B cell (primary cell): ENCODE results near the gene PPEF2. TPM values are rescaled to one million over a fixed set of nuclear protein-coding genes. Genes with fewer than 3 reads are reported as not detected.

Source experiments
- ATAC-seq: fragments of 200-7000 bp; cut with Tn5 transposase; one replicate; pipeline ENCODE4 v1.10.0; 2021; ENCODE audit warnings: low read depth, mild to moderate bottlenecking, moderate number of reproducible peaks, moderate library complexity
- CTCF ChIA-PET: fragments of 350-600 bp; sonication (Branson Sonifier 250); formaldehyde crosslinking; loops from one replicate; lab custom pipeline; 2021; ENCODE audit warnings: antibody characterized with exemption, inconsistent platforms; lab: Charles Lee
- POLR2A ChIA-PET: fragments of 350-600 bp; sonication (Branson Sonifier 250); formaldehyde crosslinking; loops from one replicate; lab custom pipeline; 2021; ENCODE audit warnings: antibody characterized with exemption; lab: Charles Lee
- DNase-seq: peaks from one replicate; pipeline ENCODE4 v3.0.0; 2013
- H2AFZ ChIP-seq: 2 replicates; pipeline ENCODE4 v1.6.1; 2012; ENCODE audit warnings: mild to moderate bottlenecking, low read depth, low read length; ENCODE audit not compliant: insufficient read depth, poor library complexity, severe bottlenecking
- H3K27ac ChIP-seq, 2 donors: 1 replicate in 1 of 2; 2 replicates in 1 of 2; pipeline ENCODE4 v1.5.1; 2012 to 2013; ENCODE audit warnings: low read length in 2 of 2, mild to moderate bottlenecking in 2 of 2, moderate library complexity in 1 of 2
- H3K27me3 ChIP-seq, 4 experiments: fragments of 200-600 bp in 1 of 4; sonication (generic) in 1 of 4; replicated peaks in 1 of 4; 1 replicate in 2 of 4; 2 replicates in 2 of 4; pipeline versions ENCODE4 v1.6.1 to v1.7.0; 2013 to 2016; ENCODE audit warnings: low read length in 3 of 4, mild to moderate bottlenecking in 2 of 4, mixed read lengths in 1 of 4, moderate library complexity in 1 of 4; ENCODE audit not compliant: insufficient read depth in 4 of 4, control insufficient read depth in 3 of 4; ENCODE audit errors: control extremely low read depth in 1 of 4
- H3K36me3 ChIP-seq, 2 experiments: replicated peaks in 1 of 2; 1 replicate in 1 of 2; 2 replicates in 1 of 2; pipeline versions ENCODE4 v1.6.1 to v1.7.1; 2013; ENCODE audit warnings: low read length in 1 of 2; ENCODE audit not compliant: insufficient read depth in 2 of 2, control insufficient read depth in 1 of 2; ENCODE audit errors: control extremely low read depth in 1 of 2, extremely low read depth in 1 of 2
- H3K4me1 ChIP-seq, 2 donors: fragments of 200-600 bp in 1 of 2; sonication (generic) in 1 of 2; 1 replicate in 1 of 2; 2 replicates in 1 of 2; pipeline versions ENCODE4 v1.5.1 to v1.6.1; 2013 to 2017; ENCODE audit warnings: low read length in 2 of 2; ENCODE audit not compliant: control insufficient read depth in 2 of 2, insufficient read depth in 2 of 2
- H3K4me2 ChIP-seq: replicated peaks from 2 replicates; pipeline ENCODE3; 2012; ENCODE audit warnings: mild to moderate bottlenecking, low read depth, low read length; ENCODE audit not compliant: poor library complexity, severe bottlenecking
- H3K4me3 ChIP-seq, 5 experiments: fragments of 200-600 bp in 1 of 5; sonication (generic) in 1 of 5; 1 replicate in 3 of 5; 2 replicates in 2 of 5; pipeline versions ENCODE4 v1.5.1 to v1.7.0; 2011 to 2016; ENCODE audit warnings: low read length in 4 of 5, mild to moderate bottlenecking in 4 of 5, low read depth in 2 of 5, control low read depth in 1 of 5, moderate library complexity in 1 of 5; ENCODE audit not compliant: insufficient read depth in 1 of 5; ENCODE audit errors: control extremely low read depth in 1 of 5, extremely low read depth in 1 of 5
- H3K79me2 ChIP-seq: fragments of 200-600 bp; sonication (generic); one replicate; pipeline ENCODE4 v1.6.0; 2016; ENCODE audit warnings: low read length; ENCODE audit not compliant: control insufficient read depth, insufficient read depth
- H3K9ac ChIP-seq: fragments of 200-600 bp; sonication (generic); 2 replicates; pipeline ENCODE4 v1.6.1; 2017; ENCODE audit warnings: mild to moderate bottlenecking, low read length, moderate library complexity
- H3K9me3 ChIP-seq, 3 donors: one replicate each; pipeline versions ENCODE4 v1.6.1 to v1.7.1; 2013; ENCODE audit warnings: low read length in 2 of 3; ENCODE audit not compliant: control insufficient read depth in 2 of 3, insufficient read depth in 1 of 3; ENCODE audit errors: control extremely low read depth in 1 of 3
- H4K20me1 ChIP-seq: 2 replicates; pipeline ENCODE4 v1.6.0; 2012; ENCODE audit warnings: mild to moderate bottlenecking, low read length; ENCODE audit not compliant: insufficient read depth, control insufficient read depth, poor library complexity, severe bottlenecking
- H3K27ac Mint-ChIP-seq: one replicate; pipeline ENCODE4 v1.8.0; 2021; ENCODE audit warnings: mixed read lengths
- H3K27me3 Mint-ChIP-seq: one replicate; pipeline ENCODE4 v1.8.0; 2021; ENCODE audit warnings: mixed read lengths
- H3K4me1 Mint-ChIP-seq: one replicate; pipeline ENCODE4 v1.8.0; 2021; ENCODE audit warnings: mixed read lengths
- H3K4me3 Mint-ChIP-seq: one replicate; pipeline ENCODE4 v1.8.0; 2021; ENCODE audit warnings: mixed read lengths
- H3K9me3 Mint-ChIP-seq: one replicate; pipeline ENCODE4 v1.8.0; 2022; ENCODE audit warnings: mixed read lengths; ENCODE audit not compliant: insufficient read depth
- CTCF ChIP-seq: fragments of 200-600 bp; IDR thresholded peaks from one replicate; pipeline ENCODE4 v1.8.0; 2022; ENCODE audit warnings: antibody characterized with exemption, mild to moderate bottlenecking
- EZH2 ChIP-seq: IDR thresholded peaks from 2 replicates; pipeline ENCODE4 v1.6.1; 2012; ENCODE audit warnings: borderline replicate concordance, low read depth, mild to moderate bottlenecking, moderate library complexity, low read length; ENCODE audit not compliant: insufficient read depth, poor library complexity, severe bottlenecking
- WGBS: methylation state at CpG from one replicate; pipeline ENCODE4 v1.1.5; 2013; ENCODE audit warnings: missing lambda C conversion rate; ENCODE audit not compliant: insufficient coverage; 5-methylcytosine and 5-hydroxymethylcytosine counted together
- intact Hi-C: fragments of 100-400 bp; cut with micrococcal nuclease; formaldehyde crosslinking; loops from one replicate; pipeline ENCODE4 v1.10.0; 2022
- polyA plus RNA-seq: library from polyadenylated mRNA; depleted of rRNA; stranded (reverse); fragments of >200 nt; gene quantifications from 2 replicates; pipeline ENCODE4 v1.2.3, GENCODE V29; 2012
- total RNA-seq, 2 donors: library from RNA; stranded (reverse); fragments of 120-200 nt in 1 of 2; gene quantifications; 1 replicate in 1 of 2; 2 replicates in 1 of 2; pipeline versions ENCODE4 v1.2.3 to v1.2.4, GENCODE V29; 2013 to 2022

PPEF2 gene
- total and polyA plus RNA-seq, 2 donors (not counting 1 experiment from before 2014, with no cell fraction given) = 0.07 to 0.10 TPM

GRCh38 chr4:75909405-75909804 lies 7.2 kb upstream of the PPEF2 start:
- Mint-ChIP-seq H3K27ac (no peak overlapping the region), H3K4me1 (peaks cover 3% of the 10 kb centered on the region), H3K27me3 (no peaks in the 10 kb centered on the region), H3K9me3 (no peaks in the 10 kb centered on the region), H3K4me3 (no peak overlapping the region)
- CTCF ChIA-PET = interaction anchor here (0.6 to 2.7 kb wide), 2 partner anchors 9 to 14 kb away, joined by 3 to 16 read pairs; no protein-coding TSS in a partner anchor
- Histone ChIP-seq H3K4me3 (no peak overlapping the region), H3K27ac (no peak overlapping the region), H3K4me1 (peaks cover 4% of the 10 kb centered on the region in 2 donors), H3K79me2 (no peaks in the 10 kb centered on the region), H3K27me3 (no peaks in the 10 kb centered on the region), H3K36me3 (peaks cover 0 to 4% of the 10 kb centered on the region in 2 experiments), H4K20me1 (no peaks in the 10 kb centered on the region), H3K9ac (no peak overlapping the region), H3K4me2 (no peak overlapping the region), H2AFZ (no peak overlapping the region), H3K9me3 (no peaks in the 10 kb centered on the region)
- intact Hi-C loops = no loop called here
- ATAC-seq (no peak), DNase-seq (no peak)
- TF ChIP-seq CTCF (no peak), EZH2 (no peak)
- POLR2A ChIA-PET = interaction anchor here (1.9 kb wide), 1 partner anchor 31 kb away, joined by 4 read pairs; no protein-coding TSS in a partner anchor
- 100% methylated on average over 1 of the region's 5 CpGs for WGBS

- no peak for ATAC-seq
- Mint-ChIP-seq H3K27ac (no peak overlapping the region), H3K9me3 (no peaks in the 10 kb centered on the region), H3K4me1 (peaks cover 3% of the 10 kb centered on the region), H3K4me3 (no peak overlapping the region), H3K27me3 (no peaks in the 10 kb centered on the region)
- Histone ChIP-seq H3K36me3 (no peaks in the 10 kb centered on the region), H3K4me2 (no peak overlapping the region), H3K9ac (no peak overlapping the region), H3K79me2 (no peaks in the 10 kb centered on the region), H4K20me1 (no peaks in the 10 kb centered on the region), H3K4me3 (no peak overlapping the region), H3K4me1 (peaks cover 4% of the 10 kb centered on the region in 2 donors), H3K27ac (no peak overlapping the region), H2AFZ (no peak overlapping the region), H3K9me3 (no peaks in the 10 kb centered on the region), H3K27me3 (peaks cover 0 to 2% (median 0%) of the 10 kb centered on the region in 4 experiments)
- no peak for DNase-seq
- intact Hi-C loops = no loop called here
- WGBS = 70% methylated on average over 3 of the region's 3 CpGs
- POLR2A ChIA-PET = no interaction called here
- CTCF ChIA-PET = interaction anchor here (0.6 to 2.7 kb wide), 5 partner anchors 11 to 1531 kb away, joined by 4 to 16 read pairs (median 4); no protein-coding TSS in a partner anchor
- TF ChIP-seq CTCF (no peak), EZH2 (no peak)
Measured at GRCh38 chr4:75908555-75908954, 6.3 kb upstream of the PPEF2 start.
